Stimulated activated CD8-positive, alpha-beta memory T cell treated with anti-CD3 and anti-CD28 coated beads, Interleukin-7, amount 100 ng/mL, for 48 hours (primary cell): ENCODE measurements around the gene TSR3.

Experiments used
- DNase-seq, 2 donors: peaks; one replicate each; pipeline ENCODE4 v3.0.0-alpha.2; 2020; ENCODE audit warnings: low read depth in 1 of 2; ENCODE audit errors: extremely low read depth in 1 of 2

The TSR3 gene

DNA sequence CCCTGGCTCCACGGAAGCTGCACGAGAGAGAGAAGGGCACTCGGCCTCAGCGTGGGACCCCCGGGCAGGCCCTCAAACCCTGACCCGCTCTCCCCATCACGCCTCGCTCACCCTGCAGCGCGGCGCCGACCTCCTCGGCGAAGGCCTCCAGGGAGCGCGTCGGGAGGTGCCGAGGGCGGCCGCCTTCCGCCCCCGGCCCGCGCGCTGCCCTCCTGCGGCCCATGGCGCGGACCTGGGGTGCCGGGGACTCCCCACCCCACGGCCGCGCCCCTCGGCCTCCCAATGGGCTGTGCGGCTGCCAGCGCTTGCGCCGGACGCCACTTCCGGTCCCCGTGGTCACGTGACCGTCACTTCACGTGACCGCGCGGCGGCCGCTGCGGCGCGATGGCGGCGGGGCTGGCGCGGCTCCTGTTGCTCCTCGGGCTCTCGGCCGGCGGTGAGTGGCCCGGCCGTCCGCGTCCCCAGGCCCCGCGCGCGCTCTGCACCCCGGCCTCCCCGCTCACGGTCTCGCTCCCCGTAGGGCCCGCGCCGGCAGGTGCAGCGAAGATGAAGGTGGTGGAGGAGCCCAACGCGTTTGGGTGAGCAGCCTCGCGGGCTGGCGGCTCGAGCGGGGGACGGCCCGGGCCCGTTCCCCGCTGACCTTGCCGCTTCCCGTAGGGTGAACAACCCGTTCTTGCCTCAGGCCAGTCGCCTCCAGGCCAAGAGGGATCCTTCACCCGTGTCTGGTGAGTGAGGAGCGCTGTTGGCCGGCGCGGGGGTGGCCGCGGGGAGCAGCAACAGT lies at the start of gene TSR3, which contains the start of gene GNPTG:
TSR3 (minus strand) TSS at position 297 of the 781 bp plus-strand sequence; CDS start at position 223, 74 bp downstream.
GNPTG (plus strand) TSS at position 350 of the 781 bp plus-strand sequence; CDS start at position 385, 35 bp downstream.
- DNase-seq: peak; percentile 75 to 81

DNA sequence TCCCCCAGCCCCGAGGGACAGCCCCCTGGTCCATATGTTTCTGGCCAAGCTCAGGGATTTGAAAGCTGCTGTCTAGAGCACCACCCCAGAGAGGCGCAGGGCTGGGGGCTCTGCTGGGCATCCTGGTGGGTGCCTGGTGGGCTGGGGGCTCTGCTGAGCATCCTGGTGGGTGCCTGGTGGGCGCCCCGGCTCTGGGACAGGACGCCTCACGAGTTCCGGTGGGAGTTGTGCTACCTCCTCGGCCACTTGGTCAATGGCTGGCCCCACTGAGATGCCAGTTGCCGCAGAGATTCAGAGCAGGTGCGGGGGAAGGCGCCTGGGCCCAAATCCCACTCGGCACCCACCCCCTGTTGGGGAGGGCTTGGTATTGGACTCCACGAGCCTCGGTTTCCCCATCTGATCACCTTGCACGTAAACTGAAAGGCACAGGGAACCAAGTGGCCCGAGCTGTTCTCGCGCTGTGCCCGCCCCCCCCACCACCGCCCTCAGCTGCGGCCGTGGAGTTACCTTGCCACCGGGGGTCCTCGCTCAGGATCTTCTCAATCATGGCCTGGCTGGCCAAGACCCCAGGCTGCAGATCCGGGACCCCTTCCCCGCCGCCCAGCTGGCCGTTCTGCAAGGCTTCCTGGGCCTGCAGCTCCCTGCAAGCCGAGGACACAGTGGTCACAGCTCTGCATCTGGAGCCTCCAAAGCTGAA lies 49.5 kb upstream of the TSR3 start:
- DNase-seq: no peak

GRCh38 chr16:1398826-1399581 lies 47.3 kb upstream of the TSR3 start:
- no peak for DNase-seq

DNA sequence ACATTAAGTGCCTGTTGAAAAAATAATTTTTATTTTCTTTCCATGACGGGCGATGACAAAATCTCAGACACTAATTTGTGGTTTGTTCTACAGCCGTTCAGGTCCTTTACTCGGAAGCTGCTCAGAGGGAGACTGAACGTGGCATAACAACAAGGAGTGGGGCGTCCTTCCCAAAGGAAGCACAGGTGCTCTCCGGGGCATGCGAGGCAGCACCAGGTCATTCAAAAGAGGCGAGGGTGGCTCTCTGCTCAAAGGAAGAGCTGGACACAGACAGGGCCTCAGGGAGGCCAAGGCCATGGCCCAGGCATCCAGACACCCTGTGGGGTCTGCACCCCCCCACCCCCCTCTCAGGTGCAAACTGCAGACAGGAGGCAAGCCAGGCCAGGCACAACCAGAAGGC lies 46.7 kb upstream of the TSR3 start:
- no peak for DNase-seq

GRCh38 chr16:1397779-1398178 lies 46.1 kb upstream of the TSR3 start:
- no peak for DNase-seq

- no peak for DNase-seq
Observed at GRCh38 chr16:1395444-1396031, 43.9 kb upstream of the TSR3 start.

DNA sequence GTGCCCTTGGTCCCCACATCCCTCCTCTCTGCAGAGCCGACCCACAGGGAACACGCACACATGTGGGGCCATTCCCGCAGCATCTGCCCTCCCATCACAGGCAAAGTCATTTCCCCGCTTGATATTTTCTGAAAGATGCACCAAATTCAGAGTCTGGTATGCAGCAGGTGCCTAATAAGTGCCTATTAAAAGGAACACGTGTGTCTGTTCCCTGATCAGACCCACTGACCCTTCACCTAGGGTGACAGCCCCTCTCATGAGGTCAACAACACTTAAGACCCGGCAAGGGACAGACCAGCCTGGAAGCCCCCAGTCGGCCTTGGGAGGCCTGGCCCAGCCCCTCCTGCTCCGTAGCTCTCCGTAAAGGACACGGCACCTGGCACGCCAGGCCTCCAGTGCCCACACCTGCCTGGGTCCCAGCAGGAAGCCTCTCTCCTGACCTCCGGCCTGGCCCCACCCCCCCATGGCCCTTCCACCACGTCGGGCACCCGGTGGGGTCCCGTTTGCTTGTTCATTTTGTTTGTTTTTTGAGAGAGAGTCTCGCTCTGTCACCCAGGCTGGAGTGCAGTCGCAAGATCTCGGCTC lies 42.8 kb upstream of the TSR3 start:
- no peak for DNase-seq

DNA sequence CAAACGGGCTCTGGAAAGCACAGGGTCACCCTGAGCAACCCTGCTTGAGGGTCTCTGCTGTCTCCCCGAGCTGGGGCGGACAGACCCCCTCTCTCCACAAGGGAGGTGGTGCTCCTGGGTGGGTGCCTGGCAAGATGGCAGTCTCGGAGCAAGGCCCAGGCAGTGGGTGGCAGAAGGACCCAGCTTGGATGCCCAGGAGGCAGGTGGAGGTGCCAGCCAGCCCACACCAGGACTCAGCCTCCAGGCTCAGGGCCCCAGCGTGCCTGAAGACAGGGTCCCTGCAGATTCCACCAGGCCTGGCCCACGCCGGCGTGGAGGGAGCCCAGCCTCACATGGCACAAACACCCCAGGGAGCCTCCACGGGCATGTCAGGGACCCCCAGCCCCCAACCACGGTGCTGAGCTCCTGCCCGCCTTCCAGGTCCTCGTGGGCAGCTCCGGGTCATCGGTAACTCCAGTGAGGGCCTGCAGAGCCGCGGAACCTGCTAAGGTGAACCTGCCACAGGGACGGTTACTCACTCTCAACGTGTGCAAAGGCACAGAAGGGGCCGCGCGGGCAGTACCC lies 42.0 kb upstream of the TSR3 start:
- DNase-seq: no peak

GRCh38 chr16:1392826-1393225 lies 41.1 kb upstream of the TSR3 start:
- no peak for DNase-seq

DNA sequence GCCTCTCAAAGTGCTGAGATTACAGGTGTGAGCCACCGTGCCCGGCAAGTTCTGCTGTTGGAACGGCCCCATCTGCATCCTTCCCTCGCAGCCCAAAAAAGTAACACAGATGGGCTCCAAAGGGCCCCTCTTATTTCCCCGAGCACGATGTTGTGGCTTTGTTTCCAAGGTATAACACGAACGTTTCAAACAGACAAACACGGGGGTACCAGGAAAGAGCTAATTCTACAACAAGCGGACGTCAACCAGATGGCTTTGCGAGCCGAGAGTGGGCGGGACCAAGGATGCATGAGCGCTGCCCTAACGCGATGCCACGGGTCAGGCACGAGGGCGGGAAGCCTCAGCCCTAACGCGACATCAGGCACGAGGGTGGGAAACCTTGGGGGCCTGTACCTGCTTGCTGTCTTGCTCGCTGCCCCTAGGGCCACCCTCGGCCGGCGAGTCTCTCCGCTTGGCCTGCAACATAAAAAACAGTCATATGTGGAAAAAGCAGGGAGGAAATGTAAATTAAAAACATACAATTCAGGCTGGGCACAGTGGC lies 38.6 kb upstream of the TSR3 start:
- DNase-seq: no peak

DNA sequence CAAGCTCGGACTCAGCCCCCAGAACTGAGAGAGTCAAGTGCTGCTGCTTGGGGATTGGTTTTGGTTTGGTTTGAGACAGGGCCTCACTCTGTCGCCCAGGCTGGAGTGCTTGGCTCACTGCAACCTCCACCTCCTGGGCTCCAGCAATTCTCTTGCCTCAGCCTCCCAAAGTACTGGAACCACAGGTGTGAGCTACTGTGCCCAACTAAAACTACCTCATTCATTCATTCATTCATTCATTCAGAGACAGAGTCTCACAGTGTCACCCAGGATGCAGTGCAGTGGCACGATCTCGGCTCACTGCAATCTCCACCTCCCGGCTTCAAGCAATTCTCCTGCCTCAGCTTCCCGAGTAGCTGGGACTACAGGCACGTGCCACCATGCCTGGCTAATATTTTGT lies 38.1 kb upstream of the TSR3 start:
- no peak for DNase-seq

GRCh38 chr16:1387331-1387730 lies 35.7 kb upstream of the TSR3 start:
- no peak for DNase-seq

DNA sequence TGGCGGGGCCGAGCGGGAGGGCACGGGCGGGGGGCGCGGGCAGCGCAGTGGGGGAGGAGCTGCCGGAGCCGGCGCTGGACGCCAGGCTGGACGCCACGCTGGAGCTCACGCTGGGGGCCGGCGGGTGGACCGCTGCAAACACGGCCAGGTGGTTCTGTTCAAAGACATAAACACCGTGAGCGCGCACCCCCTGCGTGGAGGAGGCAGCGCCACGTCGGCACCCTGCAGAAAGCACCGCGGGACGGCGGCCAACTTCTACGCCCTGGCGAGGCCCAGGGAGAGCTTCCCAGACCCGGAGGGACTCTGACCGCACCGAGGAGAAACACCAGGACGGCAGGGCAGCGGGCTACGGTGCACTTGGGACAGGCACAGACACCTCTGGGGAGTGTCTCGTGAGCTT lies 33.6 kb upstream of the TSR3 start:
- no peak for DNase-seq

DNA sequence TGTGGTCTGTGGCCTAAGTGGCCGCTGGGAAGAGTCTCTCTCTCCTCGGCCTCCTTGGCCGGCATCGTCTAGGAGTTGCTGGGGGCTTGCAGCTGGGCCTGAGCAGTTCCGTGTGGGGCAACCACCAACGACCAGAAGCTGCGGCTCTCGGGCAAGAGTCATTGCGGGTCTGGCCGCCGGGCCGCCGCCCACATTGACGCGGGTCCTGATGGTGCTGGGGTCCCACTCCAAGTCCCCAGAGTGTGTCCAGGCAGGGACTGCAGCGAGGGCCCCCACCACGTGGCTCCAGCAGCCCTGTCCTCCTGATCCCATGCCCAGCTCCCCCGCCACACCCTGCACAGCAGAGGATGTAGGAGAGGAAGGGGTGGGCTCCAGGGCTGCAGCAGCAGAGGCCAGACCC lies 31.9 kb upstream of the TSR3 start:
- DNase-seq: no peak

GRCh38 chr16:1381612-1382406 lies 30.1 kb upstream of the TSR3 start:
- no peak for DNase-seq

- no peak for DNase-seq
Observed at GRCh38 chr16:1380195-1380594, 28.5 kb upstream of the TSR3 start.

- DNase-seq: peak; percentile 28 to 43
Observed at GRCh38 chr16:1379304-1380076, 27.8 kb upstream of the TSR3 start.

DNA sequence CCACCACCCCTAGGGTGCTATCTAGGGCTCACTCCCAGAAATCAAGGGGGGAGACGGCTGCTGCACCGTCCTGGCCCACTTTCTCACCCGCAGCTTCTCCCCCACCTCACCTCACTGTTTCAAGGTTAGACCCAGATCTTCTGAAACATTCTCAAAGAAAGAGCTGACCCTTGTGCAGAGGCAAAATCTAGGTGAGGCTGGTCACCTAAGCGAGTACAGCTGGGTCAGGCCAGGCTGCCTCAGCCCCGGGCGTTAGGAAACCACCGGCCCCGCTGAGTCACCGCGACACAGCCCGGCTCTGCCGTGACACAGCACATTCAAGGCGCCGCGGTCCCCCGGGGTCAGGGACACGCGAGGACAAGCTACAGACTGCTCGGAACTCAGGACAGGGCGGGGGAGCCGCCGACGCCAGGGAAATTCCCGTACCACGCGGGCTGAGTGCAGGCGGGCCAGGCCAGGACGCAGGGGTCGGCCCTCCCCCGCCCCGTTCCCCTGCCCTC lies 27.2 kb upstream of the TSR3 start:
- DNase-seq: peak; percentile 39 to 63
